Activated CD4-positive, alpha-beta T cell treated with anti-CD3 and anti-CD28 coated beads, Interleukin-2, amount 50 U/mL, for 48 hours (primary cell): ENCODE measurements around the gene IQGAP3.
"Not testable (repeated sequence)": the region's sequence is repeated elsewhere in the genome, so short reads cannot be mapped to it uniquely, and the experiment has no call there.

Experiments
- DNase-seq, 2 experiments: peaks; one replicate each; pipeline ENCODE4 v3.0.0-alpha.2; 2020

IQGAP3 gene

DNA sequence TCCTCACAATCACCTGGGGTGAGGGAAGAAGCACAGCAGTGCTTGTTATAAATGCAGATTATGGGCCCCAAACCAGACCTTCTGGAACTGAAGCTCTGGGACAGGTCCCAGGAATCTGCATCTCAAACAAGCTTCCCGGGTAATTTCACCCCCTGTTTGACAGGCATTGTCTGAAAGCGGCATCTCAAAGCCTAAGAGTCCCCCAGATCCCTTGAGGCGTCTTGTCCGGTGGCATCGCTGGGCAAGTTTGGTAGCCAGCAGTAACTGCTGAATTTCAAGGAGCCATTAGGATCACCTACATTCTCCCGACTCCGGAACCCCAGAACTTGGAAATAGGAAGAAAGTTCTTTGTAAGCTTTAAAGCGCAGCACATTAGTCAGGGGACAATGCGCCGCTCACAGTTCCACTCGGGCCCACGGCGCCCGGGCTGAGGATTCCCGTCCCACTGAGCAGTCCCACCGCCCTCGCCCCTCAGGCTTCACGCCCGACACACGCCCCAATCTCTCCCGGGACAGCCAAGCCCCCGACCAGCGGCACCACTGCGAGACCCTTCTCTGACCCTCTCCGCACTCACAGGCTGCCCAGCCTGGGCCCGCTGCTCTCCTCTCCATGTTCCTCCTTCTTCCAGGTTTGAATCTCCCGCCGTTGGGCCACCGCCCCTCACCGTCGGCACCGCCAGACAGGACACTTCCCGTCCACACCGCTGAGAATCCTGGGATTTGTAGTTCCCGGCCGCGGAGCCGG lies at the start of gene IQGAP3:
Gene IQGAP3, minus strand, starts transcription at position 647 of the 744 bp plus-strand sequence. Its CDS starts 36 bp downstream, at position 611.
- DNase-seq, result peak; percentile 76 to 81

GRCh38 chr1:156619582-156619955 lies 47.2 kb upstream of the IQGAP3 start:
- DNase-seq, result no peak

- peak in 1 of 2 experiments; percentile 29 for DNase-seq
Observed at GRCh38 chr1:156618853-156619581, 46.7 kb upstream of the IQGAP3 start, which contains the start of gene HAPLN2. Gene HAPLN2, plus strand, starts transcription at chr1:156619415. Its CDS starts 4,076 bp downstream, at chr1:156623491.

DNA sequence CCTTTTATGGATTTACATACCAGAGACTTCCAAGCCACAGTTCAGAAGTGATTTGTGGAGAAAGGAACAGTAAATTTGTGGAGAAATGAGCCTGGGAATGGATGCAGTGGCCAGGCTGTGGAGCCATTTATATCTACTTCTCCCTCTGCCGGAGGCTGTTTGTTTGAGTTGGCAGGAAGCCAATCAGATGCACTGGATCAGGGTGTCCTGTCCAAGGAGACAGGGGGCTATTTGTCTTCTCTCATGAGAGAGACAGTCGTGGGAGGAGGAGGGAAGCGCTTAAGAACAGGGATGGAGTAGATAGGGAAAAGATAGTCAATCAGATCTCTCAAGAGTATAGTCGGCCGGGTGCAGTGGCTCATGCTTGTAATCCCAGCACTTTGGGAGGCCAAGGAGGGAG lies 44.1 kb upstream of the IQGAP3 start:
- DNase-seq, result no peak

DNA sequence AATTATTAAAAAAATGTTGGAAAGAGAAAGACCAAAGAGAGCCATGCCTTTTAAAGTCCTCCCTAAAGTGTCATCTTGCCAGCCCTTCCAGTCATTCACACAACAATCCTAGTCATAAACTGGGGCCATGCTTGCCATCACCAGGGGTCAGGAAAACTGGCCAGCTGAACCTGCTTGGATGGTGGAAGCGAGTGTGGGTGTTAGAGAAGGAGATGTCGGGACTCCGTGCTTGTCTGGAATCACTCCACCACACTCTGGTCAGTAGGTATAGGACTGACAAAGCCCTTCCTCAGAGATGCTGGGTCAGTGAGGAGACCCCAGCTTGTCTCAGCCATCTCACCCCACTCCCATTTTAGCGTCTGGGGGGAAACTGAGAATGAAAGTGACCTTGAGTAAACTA lies 43.6 kb upstream of the IQGAP3 start:
- no peak for DNase-seq

- DNase-seq, result no peak
Observed at GRCh38 chr1:156612666-156613065, 40.3 kb upstream of the IQGAP3 start.

DNA sequence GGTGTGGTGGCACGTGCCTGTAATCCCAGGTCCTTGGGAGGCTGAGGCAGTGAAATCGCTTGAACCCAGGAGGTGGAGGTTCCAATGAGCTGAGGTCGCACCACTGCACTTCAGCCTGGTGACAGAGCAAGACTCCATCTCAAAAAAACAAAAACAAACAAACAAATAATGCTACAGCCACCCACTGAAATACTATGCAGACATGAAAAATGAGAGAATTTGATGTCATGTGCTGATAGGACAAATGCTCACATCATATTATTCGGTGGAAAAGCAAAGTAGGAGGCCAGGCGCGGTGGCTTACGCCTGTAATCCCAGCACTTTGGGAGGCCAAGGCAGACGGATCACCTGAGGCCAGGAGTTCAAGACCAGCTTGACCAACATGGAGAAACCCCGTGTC lies 37.7 kb upstream of the IQGAP3 start:
- DNase-seq, result not testable (repeated sequence)

- DNase-seq, result peak; percentile 59 to 70
Observed at GRCh38 chr1:156608981-156609380, 36.6 kb upstream of the IQGAP3 start.

DNA sequence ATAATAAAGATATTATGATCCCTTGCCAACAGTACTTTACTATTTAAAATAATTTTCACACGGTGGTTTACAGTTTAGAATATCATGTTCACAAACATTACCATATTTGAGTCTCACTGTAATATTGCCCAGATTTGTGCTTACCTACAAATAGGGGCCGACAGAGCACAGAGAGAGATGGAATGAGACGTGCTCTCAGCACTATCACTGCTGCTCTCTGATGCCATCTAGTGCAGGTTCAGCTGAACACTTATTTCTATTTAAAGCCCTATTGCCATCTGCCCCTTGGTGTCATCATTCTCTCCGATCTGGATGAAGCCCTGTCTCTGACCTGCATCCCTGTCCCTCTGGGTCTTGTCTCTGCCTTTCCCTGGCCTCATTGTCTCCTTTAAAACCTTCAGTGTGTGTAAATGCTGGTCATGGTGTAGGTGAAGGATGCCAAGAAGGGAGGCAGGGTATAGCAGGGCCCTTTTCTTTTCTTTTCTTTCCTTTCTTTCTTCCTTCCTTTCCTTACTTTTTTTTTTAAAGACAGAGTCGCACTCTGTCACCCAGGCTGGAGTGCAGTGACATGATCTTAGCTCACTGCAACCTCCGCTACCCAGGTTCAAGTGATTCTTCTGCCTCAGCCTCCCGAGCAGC lies 35.8 kb upstream of the IQGAP3 start:
- peak; percentile 48 to 66 for DNase-seq

- DNase-seq, result not testable (repeated sequence)
Observed at GRCh38 chr1:156607344-156607743, 35.0 kb upstream of the IQGAP3 start.

- peak in 1 of 2 experiments; percentile 22 for DNase-seq
Observed at GRCh38 chr1:156602557-156602993, 30.2 kb upstream of the IQGAP3 start.

- DNase-seq, result peak; percentile 16 to 17
Observed at GRCh38 chr1:156601892-156602291, 29.5 kb upstream of the IQGAP3 start.

- DNase-seq, result peak; percentile 82 to 87
Observed at GRCh38 chr1:156601122-156601830, 28.9 kb upstream of the IQGAP3 start, which contains the start of gene GPATCH4. Gene GPATCH4, minus strand, starts transcription at chr1:156601479.

DNA sequence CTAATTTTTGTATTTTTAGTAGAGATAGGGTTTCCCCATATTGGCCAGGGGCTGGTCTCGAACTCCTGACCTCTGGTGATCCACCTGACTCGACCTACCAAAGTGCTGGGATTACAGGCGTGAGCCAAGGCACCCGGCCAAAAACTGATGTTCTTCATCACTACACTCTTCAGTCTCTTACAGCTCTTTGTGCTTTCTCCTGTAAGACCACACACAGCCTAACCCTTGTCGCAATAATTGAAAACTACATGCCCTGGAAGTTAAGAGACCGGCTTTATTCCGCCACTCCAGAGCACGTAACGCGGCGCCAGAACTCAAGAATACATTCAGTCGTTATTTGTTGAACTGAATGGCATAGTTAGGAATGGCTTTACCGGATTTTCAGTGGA lies 28.4 kb upstream of the IQGAP3 start:
- DNase-seq, result peak; percentile 29 to 32

- DNase-seq, result no peak
Observed at GRCh38 chr1:156599811-156600210, 27.4 kb upstream of the IQGAP3 start.

- no peak for DNase-seq
Observed at GRCh38 chr1:156598731-156599432, 26.5 kb upstream of the IQGAP3 start.

DNA sequence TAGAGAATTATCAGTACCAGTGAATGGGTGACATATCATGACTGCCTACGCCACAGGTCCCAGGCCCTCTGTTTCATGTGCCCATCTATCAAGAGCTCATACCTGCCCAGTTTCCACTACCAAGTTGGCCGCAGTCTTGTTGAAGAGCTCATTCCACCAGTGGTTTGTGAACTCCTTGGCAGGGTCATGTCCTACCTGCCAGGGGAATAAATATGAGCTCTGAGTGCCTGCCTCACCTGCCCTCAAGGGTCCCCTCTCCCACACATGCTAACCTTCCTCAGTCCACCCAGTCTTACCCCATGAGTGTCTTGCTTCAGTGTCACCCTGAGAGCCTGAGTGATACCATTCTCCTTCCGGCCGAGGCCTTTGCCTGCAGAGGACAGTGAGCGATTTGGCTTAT lies 25.8 kb upstream of the IQGAP3 start:
- no peak for DNase-seq

- no peak for DNase-seq
Observed at GRCh38 chr1:156596426-156596825, 24.1 kb upstream of the IQGAP3 start.

GRCh38 chr1:156595016-156595415 lies 22.7 kb upstream of the IQGAP3 start:
- DNase-seq, result no peak

GRCh38 chr1:156594190-156594589 lies 21.8 kb upstream of the IQGAP3 start:
- DNase-seq, result no peak

- no peak for DNase-seq
Observed at GRCh38 chr1:156593661-156593989, 21.3 kb upstream of the IQGAP3 start.

GRCh38 chr1:156592910-156593660 lies 20.7 kb upstream of the IQGAP3 start:
- no peak for DNase-seq
